ENCODE results near the gene PLS3. TPM values are rescaled to one million over a fixed set of nuclear protein-coding genes. Genes with fewer than 3 reads are reported as not detected.
A peak's percentile ranks its signal among the peaks of the same experiment; 100 is the strongest.

PLS3 gene
- total RNA-seq, 1 experiment from 2014 or later: 147 TPM

DNA sequence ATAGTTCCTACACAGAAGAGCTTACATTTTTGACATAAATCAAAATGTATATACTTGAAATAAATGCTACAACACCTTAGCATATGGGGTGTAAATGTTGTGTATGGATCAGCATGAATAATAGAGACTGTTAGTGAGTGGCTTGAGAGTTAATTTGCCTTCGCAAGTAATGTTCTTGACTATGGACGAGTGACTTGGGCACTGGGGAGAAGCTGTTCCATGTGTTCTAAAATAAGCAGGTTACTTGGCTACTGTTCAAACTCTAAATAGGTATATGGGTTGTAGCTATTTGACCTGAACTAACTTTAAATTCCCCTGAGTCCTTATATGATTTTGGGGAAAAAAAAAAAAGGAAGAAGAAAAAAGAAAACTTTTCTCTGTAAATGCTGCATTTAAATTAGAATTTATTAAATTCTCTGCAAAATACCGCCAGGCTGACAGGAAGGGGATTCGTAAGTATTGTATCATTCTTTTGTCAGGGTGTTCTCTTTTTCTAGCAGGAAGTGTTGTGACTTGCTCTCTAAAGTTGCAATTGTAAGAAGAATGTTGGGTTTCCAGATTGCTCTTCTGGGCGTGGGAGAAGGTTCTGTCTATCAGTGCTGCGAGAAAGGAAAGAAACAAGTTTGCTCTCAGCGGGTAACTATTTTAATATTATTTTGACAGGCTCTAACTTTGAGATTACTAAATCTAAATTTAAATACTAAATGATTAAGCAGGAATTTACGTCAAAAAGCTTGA, 32.2 kb downstream of the PLS3 start:
- Mint-ChIP-seq H3K4me3 (ENCODE audit: unreplicated experiment) (peak overlapping the region; percentile 72), H3K36me3 (ENCODE audit: insufficient read depth, unreplicated experiment) (peaks cover 16% of the 10 kb centered on the region), H3K9me3 (ENCODE audit: unreplicated experiment) (no peaks in the 10 kb centered on the region), H3K27me3 (ENCODE audit: insufficient read depth, unreplicated experiment) (peaks cover 92% of the 10 kb centered on the region), H3K27ac (ENCODE audit: low read depth, unreplicated experiment) (peak overlapping the region; percentile 87), H3K4me1 (ENCODE audit: insufficient read depth, unreplicated experiment) (peaks cover 12% of the 10 kb centered on the region)
- TSS peak; percentile 23 for BruUV-seq (replicated peaks)
- ChIA-PET POLR2A (interaction anchor here (1.0 to 8.0 kb wide), 11 partner anchors 10 to 248 kb away, joined by 3 to 160 read pairs (median 4); partner anchors contain the start of gene PLS3), CTCF (interaction anchor here (0.6 kb wide), 1 partner anchor 20 kb away, joined by 5 read pairs; no protein-coding TSS in a partner anchor)
- TF ChIP-seq, protein P1, sequence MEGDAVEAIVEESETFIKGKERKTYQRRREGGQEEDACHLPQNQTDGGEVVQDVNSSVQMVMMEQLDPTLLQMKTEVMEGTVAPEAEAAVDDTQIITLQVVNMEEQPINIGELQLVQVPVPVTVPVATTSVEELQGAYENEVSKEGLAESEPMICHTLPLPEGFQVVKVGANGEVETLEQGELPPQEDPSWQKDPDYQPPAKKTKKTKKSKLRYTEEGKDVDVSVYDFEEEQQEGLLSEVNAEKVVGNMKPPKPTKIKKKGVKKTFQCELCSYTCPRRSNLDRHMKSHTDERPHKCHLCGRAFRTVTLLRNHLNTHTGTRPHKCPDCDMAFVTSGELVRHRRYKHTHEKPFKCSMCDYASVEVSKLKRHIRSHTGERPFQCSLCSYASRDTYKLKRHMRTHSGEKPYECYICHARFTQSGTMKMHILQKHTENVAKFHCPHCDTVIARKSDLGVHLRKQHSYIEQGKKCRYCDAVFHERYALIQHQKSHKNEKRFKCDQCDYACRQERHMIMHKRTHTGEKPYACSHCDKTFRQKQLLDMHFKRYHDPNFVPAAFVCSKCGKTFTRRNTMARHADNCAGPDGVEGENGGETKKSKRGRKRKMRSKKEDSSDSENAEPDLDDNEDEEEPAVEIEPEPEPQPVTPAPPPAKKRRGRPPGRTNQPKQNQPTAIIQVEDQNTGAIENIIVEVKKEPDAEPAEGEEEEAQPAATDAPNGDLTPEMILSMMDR (IDR thresholded peaks at IDR 0.05; ENCODE audit: unreplicated experiment): no peak
- intact Hi-C loops (cut with micrococcal nuclease): loop anchor here (1.0 kb wide), 1 partner anchor 32 kb away; the partner anchor contains the start of gene PLS3
- peak; percentile 56 for DNase-seq (ENCODE audit: unreplicated experiment)

DNA sequence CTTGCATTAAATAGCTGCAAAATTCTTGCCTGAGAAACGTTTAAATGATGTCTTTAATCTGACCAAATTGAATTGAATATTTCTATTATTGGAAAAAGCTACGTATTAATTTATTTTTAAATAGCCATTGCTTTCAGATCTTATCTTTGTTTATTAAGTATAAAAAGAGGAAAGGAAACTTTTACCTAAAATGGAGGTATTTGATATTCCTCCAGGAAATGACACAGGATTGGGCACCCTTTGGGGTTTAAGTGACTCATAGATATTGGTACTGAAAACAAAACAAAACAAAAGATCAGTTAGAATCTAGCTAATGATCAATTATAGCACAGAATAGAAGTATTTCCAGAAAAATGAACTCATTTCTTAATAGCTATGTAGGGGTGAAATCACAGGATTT, 34.1 kb downstream of the PLS3 start:
- H3K9me3 Mint-ChIP-seq (ENCODE audit: unreplicated experiment): no peaks in the 10 kb centered on the region
- DNase-seq (ENCODE audit: unreplicated experiment): no peak
- H3K27me3 Mint-ChIP-seq (ENCODE audit: insufficient read depth, unreplicated experiment): peaks cover 79% of the 10 kb centered on the region
- POLR2A ChIA-PET: interaction anchor here (0.9 to 8.0 kb wide), 9 partner anchors 8 to 48 kb away, joined by 3 to 160 read pairs (median 6); partner anchors contain the start of gene PLS3
- peaks cover 19% of the 10 kb centered on the region for H3K36me3 Mint-ChIP-seq (ENCODE audit: insufficient read depth, unreplicated experiment)
- no TSS peak for BruUV-seq (replicated peaks)
- intact Hi-C loops (cut with micrococcal nuclease): no loop called here
- H3K4me1 Mint-ChIP-seq (ENCODE audit: insufficient read depth, unreplicated experiment): peaks cover 6% of the 10 kb centered on the region
- peak overlapping the region; percentile 72 for H3K4me3 Mint-ChIP-seq (ENCODE audit: unreplicated experiment)
- TF ChIP-seq, protein P1 (IDR thresholded peaks at IDR 0.05; ENCODE audit: unreplicated experiment): no peak
- CTCF ChIA-PET: interaction anchor here (1.5 kb wide), 1 partner anchor 10 kb away, joined by 3 read pairs; no protein-coding TSS in a partner anchor
- H3K27ac Mint-ChIP-seq (ENCODE audit: low read depth, unreplicated experiment): peak overlapping the region; percentile 87

- peaks cover 79% of the 10 kb centered on the region for H3K27me3 Mint-ChIP-seq (ENCODE audit: insufficient read depth, unreplicated experiment)
- H3K4me3 Mint-ChIP-seq (ENCODE audit: unreplicated experiment): no peak overlapping the region
- intact Hi-C loops (cut with micrococcal nuclease): no loop called here
- peaks cover 19% of the 10 kb centered on the region for H3K36me3 Mint-ChIP-seq (ENCODE audit: insufficient read depth, unreplicated experiment)
- BruUV-seq (replicated peaks): no TSS peak
- DNase-seq (ENCODE audit: unreplicated experiment): no peak
- TF ChIP-seq, protein P1 (IDR thresholded peaks at IDR 0.05; ENCODE audit: unreplicated experiment): no peak
- CTCF ChIA-PET: interaction anchor here (0.6 to 1.2 kb wide), 3 partner anchors 45 to 647 kb away, joined by 3 to 4 read pairs (median 3); no protein-coding TSS in a partner anchor
- POLR2A ChIA-PET: interaction anchor here (1.2 kb wide), 1 partner anchor 16 kb away, joined by 3 read pairs; no protein-coding TSS in a partner anchor
- H3K9me3 Mint-ChIP-seq (ENCODE audit: unreplicated experiment): no peaks in the 10 kb centered on the region
- no peak overlapping the region for H3K27ac Mint-ChIP-seq (ENCODE audit: low read depth, unreplicated experiment)
- no peaks in the 10 kb centered on the region for H3K4me1 Mint-ChIP-seq (ENCODE audit: insufficient read depth, unreplicated experiment)
Observed at GRCh38 chrX:115598556-115598955, 37.6 kb downstream of the PLS3 start.

DNA sequence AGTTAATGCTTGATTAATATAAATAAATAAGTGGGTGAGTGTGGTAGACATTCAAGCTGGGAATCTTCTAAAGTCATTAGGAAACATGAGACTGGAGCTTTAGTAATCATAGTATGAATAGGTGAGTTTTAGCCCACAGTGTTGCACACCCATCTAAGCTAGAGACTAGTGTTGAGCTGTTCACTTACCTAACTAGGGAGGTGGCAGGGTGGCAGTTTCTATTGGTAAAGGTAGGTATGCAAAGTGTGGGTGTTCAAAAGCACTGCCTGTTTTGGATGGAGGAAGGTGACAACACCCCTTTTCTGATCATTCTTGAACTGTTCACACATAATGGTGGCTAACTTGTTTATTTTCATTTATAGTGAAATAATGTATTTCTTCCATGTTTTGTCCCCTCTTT, 41.3 kb downstream of the PLS3 start:
- no peak for DNase-seq (ENCODE audit: unreplicated experiment)
- intact Hi-C loops (cut with micrococcal nuclease): no loop called here
- no TSS peak for BruUV-seq (replicated peaks)
- peaks cover 25% of the 10 kb centered on the region for H3K36me3 Mint-ChIP-seq (ENCODE audit: insufficient read depth, unreplicated experiment)
- CTCF ChIA-PET: interaction anchor here (0.5 to 1.5 kb wide), 3 partner anchors 8 to 20 kb away, joined by 4 to 5 read pairs (median 4); no protein-coding TSS in a partner anchor
- H3K27me3 Mint-ChIP-seq (ENCODE audit: insufficient read depth, unreplicated experiment): peaks cover 56% of the 10 kb centered on the region
- peak overlapping the region; percentile 13 for H3K4me3 Mint-ChIP-seq (ENCODE audit: unreplicated experiment)
- H3K9me3 Mint-ChIP-seq (ENCODE audit: unreplicated experiment): no peaks in the 10 kb centered on the region
- peak overlapping the region; percentile 25 for H3K27ac Mint-ChIP-seq (ENCODE audit: low read depth, unreplicated experiment)
- TF ChIP-seq, protein P1 (IDR thresholded peaks at IDR 0.05; ENCODE audit: unreplicated experiment): no peak
- POLR2A ChIA-PET: interaction anchor here (1.1 to 4.3 kb wide), 4 partner anchors 9 to 39 kb away, joined by 3 to 43 read pairs (median 15); no protein-coding TSS in a partner anchor
- no peaks in the 10 kb centered on the region for H3K4me1 Mint-ChIP-seq (ENCODE audit: insufficient read depth, unreplicated experiment)
